ENCODE data around the gene EGFR.

DNA sequence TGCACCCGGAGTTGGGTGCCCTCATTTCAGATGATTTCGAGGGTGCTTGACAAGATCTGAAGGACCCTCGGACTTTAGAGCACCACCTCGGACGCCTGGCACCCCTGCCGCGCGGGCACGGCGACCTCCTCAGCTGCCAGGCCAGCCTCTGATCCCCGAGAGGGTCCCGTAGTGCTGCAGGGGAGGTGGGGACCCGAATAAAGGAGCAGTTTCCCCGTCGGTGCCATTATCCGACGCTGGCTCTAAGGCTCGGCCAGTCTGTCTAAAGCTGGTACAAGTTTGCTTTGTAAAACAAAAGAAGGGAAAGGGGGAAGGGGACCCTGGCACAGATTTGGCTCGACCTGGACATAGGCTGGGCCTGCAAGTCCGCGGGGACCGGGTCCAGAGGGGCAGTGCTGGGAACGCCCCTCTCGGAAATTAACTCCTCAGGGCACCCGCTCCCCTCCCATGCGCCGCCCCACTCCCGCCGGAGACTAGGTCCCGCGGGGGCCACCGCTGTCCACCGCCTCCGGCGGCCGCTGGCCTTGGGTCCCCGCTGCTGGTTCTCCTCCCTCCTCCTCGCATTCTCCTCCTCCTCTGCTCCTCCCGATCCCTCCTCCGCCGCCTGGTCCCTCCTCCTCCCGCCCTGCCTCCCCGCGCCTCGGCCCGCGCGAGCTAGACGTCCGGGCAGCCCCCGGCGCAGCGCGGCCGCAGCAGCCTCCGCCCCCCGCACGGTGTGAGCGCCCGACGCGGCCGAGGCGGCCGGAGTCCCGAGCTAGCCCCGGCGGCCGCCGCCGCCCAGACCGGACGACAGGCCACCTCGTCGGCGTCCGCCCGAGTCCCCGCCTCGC lies at the start of gene EGFR:
- TF ChIP-seq CTCF (IDR thresholded peaks at IDR 0.05; ENCODE audit: low read depth, low read length) (no peak), EZH2phosphoT487 (IDR thresholded peaks at IDR 0.05; ENCODE audit: low read depth) (no peak)
